Fibroblast of lung (primary cell): ENCODE results near the gene OXGR1. TPM values are rescaled to one million over a fixed set of nuclear protein-coding genes. Genes with fewer than 3 reads are reported as not detected.

Experiments used
- DNase-seq, 2 donors: peaks; one replicate each; pipeline versions ENCODE4 v3.0.0 to v3.0.0-alpha.2; 2010; ENCODE audit warnings: low read depth in 2 of 2
- H2AFZ ChIP-seq: 2 replicates; pipeline ENCODE4 v1.5.1; 2012; ENCODE audit warnings: low read length, control low read depth, inconsistent platforms
- H3K27ac ChIP-seq: 2 replicates; pipeline ENCODE4 v1.5.1; 2011; ENCODE audit warnings: low read length, control low read depth; ENCODE audit not compliant: insufficient read depth
- H3K27me3 ChIP-seq: 2 replicates; pipeline ENCODE4 v1.5.1; 2011; ENCODE audit warnings: mild to moderate bottlenecking, low read length; ENCODE audit not compliant: control insufficient read depth, insufficient read depth
- H3K36me3 ChIP-seq: 2 replicates; pipeline ENCODE4 v1.5.1; 2011; ENCODE audit warnings: low read length; ENCODE audit not compliant: control insufficient read depth, insufficient read depth
- H3K4me1 ChIP-seq: 2 replicates; pipeline ENCODE4 v1.5.1; 2011; ENCODE audit warnings: low read length; ENCODE audit not compliant: control insufficient read depth, insufficient read depth; ENCODE audit errors: extremely low read depth
- H3K4me2 ChIP-seq: 2 replicates; pipeline ENCODE4 v1.5.1; 2011; ENCODE audit warnings: low read length, control low read depth; ENCODE audit not compliant: insufficient read depth; ENCODE audit errors: extremely low read depth
- H3K4me3 ChIP-seq, 4 experiments: fragments of 200-600 bp in 1 of 4; sonication (generic) in 1 of 4; replicated peaks in 1 of 4; 2 replicates each; pipeline ENCODE4 v1.5.1; 2011 to 2016; ENCODE audit warnings: low read length in 4 of 4, low read depth in 3 of 4, mild to moderate bottlenecking in 3 of 4, control low read depth in 2 of 4, inconsistent platforms in 1 of 4, mixed read lengths in 1 of 4; ENCODE audit not compliant: insufficient read depth in 1 of 4; ENCODE audit errors: control extremely low read depth in 1 of 4
- H3K79me2 ChIP-seq: 2 replicates; pipeline ENCODE4 v1.5.1; 2012; ENCODE audit warnings: mild to moderate bottlenecking, low read length, inconsistent platforms; ENCODE audit not compliant: control insufficient read depth, insufficient read depth
- H3K9ac ChIP-seq: 2 replicates; pipeline ENCODE4 v1.5.1; 2011; ENCODE audit warnings: mild to moderate bottlenecking, low read length, control low read depth; ENCODE audit not compliant: insufficient read depth
- H3K9me3 ChIP-seq: 2 replicates; pipeline ENCODE4 v1.5.1; 2012; ENCODE audit warnings: low read depth, low read length; ENCODE audit not compliant: control insufficient read depth, insufficient read depth
- H4K20me1 ChIP-seq: 2 replicates; pipeline ENCODE4 v1.5.1; 2011; ENCODE audit warnings: low read length; ENCODE audit not compliant: control insufficient read depth, insufficient read depth; ENCODE audit errors: extremely low read depth
- CTCF ChIP-seq, 2 donors: IDR thresholded peaks in 1 of 2; conservative IDR thresholded peaks in 1 of 2; 1 replicate in 1 of 2; 2 replicates in 1 of 2; pipeline ENCODE4 v1.5.1; 2011 to 2012; ENCODE audit warnings: low read length in 2 of 2, control low read depth in 1 of 2, inconsistent platforms in 1 of 2, low read depth in 1 of 2, mild to moderate bottlenecking in 1 of 2
- EZH2 ChIP-seq: IDR thresholded peaks from 2 replicates; pipeline ENCODE4 v1.5.1; 2012; ENCODE audit warnings: low read length, control low read depth, mild to moderate bottlenecking; ENCODE audit errors: missing control alignments
- polyA plus RNA-seq, 2 donors: library from polyadenylated mRNA; depleted of rRNA in 1 of 2; stranded (reverse) in 1 of 2; unstranded in 1 of 2; fragments of >200 nt; gene quantifications; 2 replicates each; pipeline ENCODE4 v1.2.1, GENCODE V29; 2011 to 2012; ENCODE audit warnings: missing spikeins in 1 of 2
- total RNA-seq: library from RNA; depleted of rRNA; stranded (reverse); fragments of >200 nt; gene quantifications from 2 replicates; pipeline ENCODE4 v1.2.1, GENCODE V29; 2014

The OXGR1 gene
- total and polyA plus RNA-seq, 2 donors (not counting 1 experiment from before 2014, with no cell fraction given): not detected

DNA sequence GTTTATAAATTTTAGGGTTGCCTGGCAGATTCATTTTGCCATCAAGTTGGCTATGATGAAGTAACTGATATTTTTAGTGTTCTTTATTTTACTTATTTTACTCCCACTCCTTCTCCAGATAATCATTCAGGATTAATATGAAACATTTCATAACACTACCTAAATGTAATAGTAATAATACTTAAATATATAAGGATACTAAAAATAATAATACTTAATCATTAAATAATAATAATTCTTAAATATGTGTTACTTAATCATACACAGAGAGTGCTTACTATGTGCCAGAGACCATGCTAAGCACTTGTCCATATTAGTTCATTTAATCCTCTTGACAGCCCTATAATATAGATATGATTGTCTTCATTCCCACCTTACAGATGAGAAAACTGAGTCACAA is 23.0 kb upstream of the OXGR1 start:
- DNase-seq: no peak
- H4K20me1 ChIP-seq: no peaks in the 10 kb centered on the region
- H3K4me1 ChIP-seq: no peaks in the 10 kb centered on the region
- H3K27ac ChIP-seq: no peak overlapping the region
- no peak overlapping the region for H3K4me3 ChIP-seq
- H3K9ac ChIP-seq: no peak overlapping the region
- H3K27me3 ChIP-seq: no peaks in the 10 kb centered on the region
- H3K36me3 ChIP-seq: no peaks in the 10 kb centered on the region
- no peaks in the 10 kb centered on the region for H3K79me2 ChIP-seq
- H3K9me3 ChIP-seq: no peaks in the 10 kb centered on the region
- TF ChIP-seq EZH2 (no peak), CTCF (conservative IDR thresholded peaks at IDR 0.05 in 1 of 2, IDR thresholded peaks at IDR 0.05 in 1 of 2; ENCODE audit: low read depth in 1 of 2, low read length in 2 of 2) (no peak)
- H3K4me2 ChIP-seq: no peak overlapping the region
- no peak overlapping the region for H2AFZ ChIP-seq

GRCh38 chr13:97015661-97016350 is 21.5 kb upstream of the OXGR1 start:
- Histone ChIP-seq H3K4me2 (no peak overlapping the region), H3K9me3 (no peaks in the 10 kb centered on the region), H3K27me3 (peaks cover 2% of the 10 kb centered on the region), H3K27ac (no peak overlapping the region), H2AFZ (no peak overlapping the region), H3K4me1 (no peaks in the 10 kb centered on the region), H4K20me1 (no peaks in the 10 kb centered on the region), H3K36me3 (no peaks in the 10 kb centered on the region), H3K4me3 (no peak overlapping the region), H3K79me2 (no peaks in the 10 kb centered on the region), H3K9ac (no peak overlapping the region)
- peak in 1 of 2 donors; percentile 61 for DNase-seq
- no peak for TF ChIP-seq CTCF (conservative IDR thresholded peaks at IDR 0.05 in 1 of 2, IDR thresholded peaks at IDR 0.05 in 1 of 2; ENCODE audit: low read depth in 1 of 2, low read length in 2 of 2)

DNA sequence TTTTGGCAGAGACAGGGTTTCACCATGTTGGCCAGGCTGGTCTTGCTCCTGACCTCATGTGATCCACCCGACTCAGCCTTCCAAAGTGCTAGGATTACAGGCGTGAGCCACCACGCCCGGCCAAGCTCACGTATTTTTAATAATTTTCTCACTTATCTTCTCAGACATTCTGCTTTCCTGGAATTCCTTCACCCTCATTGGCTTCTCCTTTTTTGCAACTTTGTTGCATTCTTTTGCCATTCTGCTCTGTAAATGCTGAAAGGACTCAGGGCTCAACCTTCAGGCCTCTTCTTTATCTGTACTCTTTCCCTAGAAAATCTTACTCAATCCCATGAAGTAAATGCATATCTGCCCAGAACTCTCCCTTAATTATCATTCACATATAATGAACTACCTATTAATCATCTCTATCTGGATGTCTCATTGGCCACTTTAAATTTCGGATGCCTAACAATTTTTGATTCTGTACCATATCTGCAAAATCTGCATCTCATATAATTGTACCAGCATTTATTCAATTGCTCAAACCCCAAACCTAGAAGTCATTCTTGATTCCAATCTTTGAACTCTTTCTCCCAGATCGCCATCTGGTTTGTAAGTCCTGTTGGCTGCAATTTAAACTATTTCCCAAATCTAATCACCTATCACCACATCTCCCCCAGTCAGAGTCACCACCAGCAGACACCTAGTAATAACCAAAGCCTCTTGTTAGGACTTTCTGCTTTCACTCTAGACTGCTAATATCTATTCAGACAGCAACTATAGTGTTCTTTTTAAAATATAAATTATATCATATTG is 18.2 kb upstream of the OXGR1 start:
- Histone ChIP-seq H3K4me3 (no peak overlapping the region), H3K36me3 (no peaks in the 10 kb centered on the region), H3K27ac (no peak overlapping the region), H2AFZ (no peak overlapping the region), H3K79me2 (no peaks in the 10 kb centered on the region), H3K4me2 (no peak overlapping the region), H3K9ac (no peak overlapping the region), H3K9me3 (no peaks in the 10 kb centered on the region), H4K20me1 (no peaks in the 10 kb centered on the region), H3K4me1 (no peaks in the 10 kb centered on the region), H3K27me3 (peaks cover 2% of the 10 kb centered on the region)
- TF ChIP-seq CTCF (conservative IDR thresholded peaks at IDR 0.05 in 1 of 2, IDR thresholded peaks at IDR 0.05 in 1 of 2; ENCODE audit: low read depth in 1 of 2, low read length in 2 of 2) (no peak), EZH2 (no peak)
- no peak for DNase-seq
